ENCODE results near the gene TANGO6. TPM values are rescaled to one million over a fixed set of nuclear protein-coding genes. Genes with fewer than 3 reads are reported as not detected.

The TANGO6 gene
- total and polyA plus RNA-seq, 10 of the 15 experiments (the other 5 are each of a cell fraction or from before 2014, with no cell fraction given): 1.1 to 20.6 (median 11.0) TPM

GRCh38 chr16:69119536-69119935 is 276.2 kb downstream of the TANGO6 start:
- peaks cover 19 to 20% of the 10 kb centered on the region in 2 experiments for H3K36me3 ChIP-seq (ENCODE audit: control insufficient read depth in 2 of 2, insufficient read depth in 2 of 2, low read length in 1 of 2)
- TF ChIP-seq, protein P1, sequence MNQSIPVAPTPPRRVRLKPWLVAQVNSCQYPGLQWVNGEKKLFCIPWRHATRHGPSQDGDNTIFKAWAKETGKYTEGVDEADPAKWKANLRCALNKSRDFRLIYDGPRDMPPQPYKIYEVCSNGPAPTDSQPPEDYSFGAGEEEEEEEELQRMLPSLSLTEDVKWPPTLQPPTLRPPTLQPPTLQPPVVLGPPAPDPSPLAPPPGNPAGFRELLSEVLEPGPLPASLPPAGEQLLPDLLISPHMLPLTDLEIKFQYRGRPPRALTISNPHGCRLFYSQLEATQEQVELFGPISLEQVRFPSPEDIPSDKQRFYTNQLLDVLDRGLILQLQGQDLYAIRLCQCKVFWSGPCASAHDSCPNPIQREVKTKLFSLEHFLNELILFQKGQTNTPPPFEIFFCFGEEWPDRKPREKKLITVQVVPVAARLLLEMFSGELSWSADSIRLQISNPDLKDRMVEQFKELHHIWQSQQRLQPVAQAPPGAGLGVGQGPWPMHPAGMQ (IDR thresholded peaks at IDR 0.05; ENCODE audit: borderline replicate concordance): no peak
- TF ChIP-seq CREM (IDR thresholded peaks at IDR 0.05; ENCODE audit: low read depth) (no peak), NR2C1 (IDR thresholded peaks at IDR 0.05) (no peak), CBX3 (IDR thresholded peaks at IDR 0.05; ENCODE audit: borderline replicate concordance, low read depth) (no peak), EED (IDR thresholded peaks at IDR 0.05; ENCODE audit: low read depth) (no peak), MXI1 (IDR thresholded peaks at IDR 0.05; ENCODE audit: low read depth, low read length) (no peak), ZNF622 (IDR thresholded peaks at IDR 0.05) (no peak), JUNB (IDR thresholded peaks at IDR 0.05) (no peak), MTA2 (IDR thresholded peaks at IDR 0.05; ENCODE audit: low read depth) (no peak)
- TF ChIP-seq, protein P2, sequence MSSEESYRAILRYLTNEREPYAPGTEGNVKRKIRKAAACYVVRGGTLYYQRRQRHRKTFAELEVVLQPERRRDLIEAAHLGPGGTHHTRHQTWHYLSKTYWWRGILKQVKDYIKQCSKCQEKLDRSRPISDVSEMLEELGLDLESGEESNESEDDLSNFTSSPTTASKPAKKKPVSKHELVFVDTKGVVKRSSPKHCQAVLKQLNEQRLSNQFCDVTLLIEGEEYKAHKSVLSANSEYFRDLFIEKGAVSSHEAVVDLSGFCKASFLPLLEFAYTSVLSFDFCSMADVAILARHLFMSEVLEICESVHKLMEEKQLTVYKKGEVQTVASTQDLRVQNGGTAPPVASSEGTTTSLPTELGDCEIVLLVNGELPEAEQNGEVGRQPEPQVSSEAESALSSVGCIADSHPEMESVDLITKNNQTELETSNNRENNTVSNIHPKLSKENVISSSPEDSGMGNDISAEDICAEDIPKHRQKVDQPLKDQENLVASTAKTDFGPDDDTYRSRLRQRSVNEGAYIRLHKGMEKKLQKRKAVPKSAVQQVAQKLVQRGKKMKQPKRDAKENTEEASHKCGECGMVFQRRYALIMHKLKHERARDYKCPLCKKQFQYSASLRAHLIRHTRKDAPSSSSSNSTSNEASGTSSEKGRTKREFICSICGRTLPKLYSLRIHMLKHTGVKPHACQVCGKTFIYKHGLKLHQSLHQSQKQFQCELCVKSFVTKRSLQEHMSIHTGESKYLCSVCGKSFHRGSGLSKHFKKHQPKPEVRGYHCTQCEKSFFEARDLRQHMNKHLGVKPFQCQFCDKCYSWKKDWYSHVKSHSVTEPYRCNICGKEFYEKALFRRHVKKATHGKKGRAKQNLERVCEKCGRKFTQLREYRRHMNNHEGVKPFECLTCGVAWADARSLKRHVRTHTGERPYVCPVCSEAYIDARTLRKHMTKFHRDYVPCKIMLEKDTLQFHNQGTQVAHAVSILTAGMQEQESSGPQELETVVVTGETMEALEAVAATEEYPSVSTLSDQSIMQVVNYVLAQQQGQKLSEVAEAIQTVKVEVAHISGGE (CRISPR knock-in tag; IDR thresholded peaks at IDR 0.05): no peak
- TF ChIP-seq, protein P3, sequence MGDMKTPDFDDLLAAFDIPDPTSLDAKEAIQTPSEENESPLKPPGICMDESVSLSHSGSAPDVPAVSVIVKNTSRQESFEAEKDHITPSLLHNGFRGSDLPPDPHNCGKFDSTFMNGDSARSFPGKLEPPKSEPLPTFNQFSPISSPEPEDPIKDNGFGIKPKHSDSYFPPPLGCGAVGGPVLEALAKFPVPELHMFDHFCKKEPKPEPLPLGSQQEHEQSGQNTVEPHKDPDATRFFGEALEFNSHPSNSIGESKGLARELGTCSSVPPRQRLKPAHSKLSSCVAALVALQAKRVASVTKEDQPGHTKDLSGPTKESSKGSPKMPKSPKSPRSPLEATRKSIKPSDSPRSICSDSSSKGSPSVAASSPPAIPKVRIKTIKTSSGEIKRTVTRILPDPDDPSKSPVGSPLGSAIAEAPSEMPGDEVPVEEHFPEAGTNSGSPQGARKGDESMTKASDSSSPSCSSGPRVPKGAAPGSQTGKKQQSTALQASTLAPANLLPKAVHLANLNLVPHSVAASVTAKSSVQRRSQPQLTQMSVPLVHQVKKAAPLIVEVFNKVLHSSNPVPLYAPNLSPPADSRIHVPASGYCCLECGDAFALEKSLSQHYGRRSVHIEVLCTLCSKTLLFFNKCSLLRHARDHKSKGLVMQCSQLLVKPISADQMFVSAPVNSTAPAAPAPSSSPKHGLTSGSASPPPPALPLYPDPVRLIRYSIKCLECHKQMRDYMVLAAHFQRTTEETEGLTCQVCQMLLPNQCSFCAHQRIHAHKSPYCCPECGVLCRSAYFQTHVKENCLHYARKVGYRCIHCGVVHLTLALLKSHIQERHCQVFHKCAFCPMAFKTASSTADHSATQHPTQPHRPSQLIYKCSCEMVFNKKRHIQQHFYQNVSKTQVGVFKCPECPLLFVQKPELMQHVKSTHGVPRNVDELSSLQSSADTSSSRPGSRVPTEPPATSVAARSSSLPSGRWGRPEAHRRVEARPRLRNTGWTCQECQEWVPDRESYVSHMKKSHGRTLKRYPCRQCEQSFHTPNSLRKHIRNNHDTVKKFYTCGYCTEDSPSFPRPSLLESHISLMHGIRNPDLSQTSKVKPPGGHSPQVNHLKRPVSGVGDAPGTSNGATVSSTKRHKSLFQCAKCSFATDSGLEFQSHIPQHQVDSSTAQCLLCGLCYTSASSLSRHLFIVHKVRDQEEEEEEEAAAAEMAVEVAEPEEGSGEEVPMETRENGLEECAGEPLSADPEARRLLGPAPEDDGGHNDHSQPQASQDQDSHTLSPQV (IDR thresholded peaks at IDR 0.05): no peak
- ChIA-PET SMC1A (ENCODE audit: uncharacterized antibody, unreplicated experiment) (no interaction called here), RAD21 (ENCODE audit: unreplicated experiment) (interaction anchor here (1.3 kb wide), 1 partner anchor 272 kb away, joined by 4 read pairs; no protein-coding TSS in a partner anchor), POLR2A (no interaction called here), CTCF (interaction anchor here (1.3 kb wide), 1 partner anchor 160 kb away, joined by 3 read pairs; no protein-coding TSS in a partner anchor)
- H3K27ac ChIP-seq (ENCODE audit: control insufficient read depth, insufficient read depth): no peak overlapping the region
- no peaks in the 10 kb centered on the region for H3K9me3 ChIP-seq (replicated peaks; ENCODE audit: control insufficient read depth, insufficient read depth, low read length)
- no TSS peak for BruUV-seq (replicated peaks)
- H3K4me2 ChIP-seq (ENCODE audit: control insufficient read depth, insufficient read depth): no peak overlapping the region
- H3K27me3 ChIP-seq (replicated peaks in 1 of 2; ENCODE audit: control insufficient read depth in 2 of 2, insufficient read depth in 2 of 2, low read length in 1 of 2): no peaks in the 10 kb centered on the region
- ATAC-seq: no peak
- FAIRE-seq: no peak
- no peak for DNase-seq (ENCODE audit: low read depth, low spot score)
- peaks cover 2% of the 10 kb centered on the region for H3K79me2 ChIP-seq (ENCODE audit: control insufficient read depth, insufficient read depth, low read length)
- H2AFZ ChIP-seq (ENCODE audit: control insufficient read depth, low read depth, low read length): no peak overlapping the region
- no peak overlapping the region for H3K9ac ChIP-seq (ENCODE audit: control insufficient read depth, insufficient read depth, low read length)
- no peaks in the 10 kb centered on the region for H4K20me1 ChIP-seq (ENCODE audit: control insufficient read depth, insufficient read depth)
- WGBS (ENCODE audit: insufficient coverage, insufficient replicate concordance, low lambda C conversion rate, missing lambda C conversion rate): 100% methylated on average over 2 of the region's 2 CpGs
- in situ Hi-C loops (cut with MboI): no loop called here
- no peaks in the 10 kb centered on the region for H3K4me1 ChIP-seq (ENCODE audit: control insufficient read depth, insufficient read depth, low read length)
- H3K4me3 ChIP-seq: no peak overlapping the region
- intact Hi-C loops (cut with micrococcal nuclease; ENCODE audit: unreplicated experiment): no loop called here
